GM21526 (cell line): Measurements from ENCODE around the gene SH3RF3.

Source experiments
- ATAC-seq: cut with Tn5 transposase; IDR thresholded peaks from one replicate; pipeline ENCODE4 v1.9.1; 2021; ENCODE audit warnings: moderate library complexity; ENCODE audit not compliant: unreplicated experiment, low FRiP score

The SH3RF3 gene

GRCh38 chr2:109382226-109382895, 253.4 kb downstream of the SH3RF3 start:
- ATAC-seq: no peak

GRCh38 chr2:109382951-109383350, 253.9 kb downstream of the SH3RF3 start:
- ATAC-seq: no peak

GRCh38 chr2:109383505-109384307, 254.7 kb downstream of the SH3RF3 start:
- no peak for ATAC-seq

GRCh38 chr2:109384308-109385271, 255.6 kb downstream of the SH3RF3 start:
- no peak for ATAC-seq

GRCh38 chr2:109385506-109385905, 256.5 kb downstream of the SH3RF3 start:
- ATAC-seq: no peak

- ATAC-seq: no peak
Observed at GRCh38 chr2:109386004-109386695, 257.1 kb downstream of the SH3RF3 start.

GRCh38 chr2:109387221-109387735, 258.3 kb downstream of the SH3RF3 start:
- no peak for ATAC-seq

- no peak for ATAC-seq
Observed at GRCh38 chr2:109387778-109388469, 258.9 kb downstream of the SH3RF3 start.

- ATAC-seq: no peak
Observed at GRCh38 chr2:109391243-109391642, 262.2 kb downstream of the SH3RF3 start.

GRCh38 chr2:109392140-109392539, 263.1 kb downstream of the SH3RF3 start:
- ATAC-seq: no peak

- ATAC-seq: no peak
Observed at GRCh38 chr2:109392816-109393661, 264.0 kb downstream of the SH3RF3 start.

- ATAC-seq: no peak
Observed at GRCh38 chr2:109393662-109393972, 264.6 kb downstream of the SH3RF3 start.

GRCh38 chr2:109395494-109396201, 266.6 kb downstream of the SH3RF3 start:
- no peak for ATAC-seq

GRCh38 chr2:109396202-109397180, 267.5 kb downstream of the SH3RF3 start:
- no peak for ATAC-seq

GRCh38 chr2:109397893-109398292, 268.9 kb downstream of the SH3RF3 start:
- ATAC-seq: no peak

GRCh38 chr2:109398366-109399015, 269.5 kb downstream of the SH3RF3 start:
- no peak for ATAC-seq
